ENCODE data around the gene UBR1.

DNA sequence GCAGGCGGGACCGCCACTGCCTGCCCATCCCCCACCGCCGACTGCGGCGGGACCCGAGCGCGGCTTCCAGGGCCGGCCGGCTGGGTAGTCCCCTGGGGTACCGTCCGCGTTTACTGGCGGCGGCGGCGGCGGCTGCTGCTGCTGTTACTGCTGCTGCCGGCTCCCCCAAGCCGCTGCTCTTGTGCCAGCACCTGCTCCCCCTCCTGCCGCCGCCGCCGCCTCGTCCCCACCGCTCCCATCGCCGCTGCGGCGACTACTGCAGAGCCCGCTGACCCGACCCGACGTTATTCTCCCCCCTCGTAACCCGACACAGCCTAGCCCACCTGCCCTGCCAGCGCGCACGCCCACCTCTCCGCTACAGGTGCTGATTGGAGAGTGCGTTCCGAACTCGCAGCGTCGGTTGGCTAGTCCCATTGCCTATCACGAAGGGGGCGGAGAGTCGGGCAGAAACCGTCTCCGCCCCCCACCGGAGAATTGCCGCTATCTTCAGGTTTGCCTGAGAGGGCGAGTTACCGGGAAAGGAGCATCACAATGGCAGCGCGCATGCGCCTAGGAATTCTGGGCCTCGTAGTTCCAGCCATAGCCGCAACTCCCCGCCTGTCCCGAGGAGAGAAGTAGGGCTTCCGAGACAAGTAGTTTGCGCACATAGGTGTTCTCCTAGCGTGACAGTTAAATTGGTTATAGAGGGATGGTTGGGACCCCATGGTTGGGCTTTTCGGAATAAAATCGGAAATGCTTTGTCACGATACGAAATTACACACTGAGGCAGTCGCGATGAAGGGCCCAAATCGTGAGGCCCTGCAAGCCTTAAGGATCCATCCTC, 185.1 kb downstream of the UBR1 start, which contains the start of gene TTBK2:
- TF ChIP-seq CTCF (IDR thresholded peaks at IDR 0.05) (peak in 3 of 6 experiments; percentile 21 to 31 (median 26)), POLR2A (IDR thresholded peaks at IDR 0.05) (peak; percentile 21 to 66)
